Measurements from ENCODE around the gene MLC1. TPM values are rescaled to one million over a fixed set of nuclear protein-coding genes. Genes with fewer than 3 reads are reported as not detected.

MLC1 gene
- total RNA-seq, 1 donor from 2014 or later = 1.2 TPM

- peaks cover 4% of the 10 kb centered on the region for H3K9me3 Mint-ChIP-seq (ENCODE audit: unreplicated experiment)
- no peak overlapping the region for H3K27ac Mint-ChIP-seq (ENCODE audit: unreplicated experiment)
These were observed 62.9 kb downstream of the MLC1 start for GRCh38 chr22:50022171-50022819.

GRCh38 chr22:50020606-50021005 is 64.6 kb downstream of the MLC1 start:
- Mint-ChIP-seq H3K27me3 (ENCODE audit: unreplicated experiment) (peaks cover 14% of the 10 kb centered on the region), H3K36me3 (ENCODE audit: low read depth, unreplicated experiment) (no peaks in the 10 kb centered on the region), H3K4me1 (ENCODE audit: unreplicated experiment) (no peaks in the 10 kb centered on the region), H3K27ac (ENCODE audit: unreplicated experiment) (no peak overlapping the region), H3K9me3 (ENCODE audit: unreplicated experiment) (peaks cover 4% of the 10 kb centered on the region), H3K4me3 (ENCODE audit: unreplicated experiment) (no peak overlapping the region)
- no peak for TF ChIP-seq CTCF (IDR thresholded peaks at IDR 0.05; ENCODE audit: unreplicated experiment)
- no peak for DNase-seq (ENCODE audit: low spot score)

More at GRCh38 chr22:50022171-50022819, 62.9 kb downstream of the MLC1 start:
- H3K4me1 Mint-ChIP-seq (ENCODE audit: unreplicated experiment) = no peaks in the 10 kb centered on the region
- no peak overlapping the region for H3K4me3 Mint-ChIP-seq (ENCODE audit: unreplicated experiment)
- TF ChIP-seq CTCF (IDR thresholded peaks at IDR 0.05; ENCODE audit: unreplicated experiment) = no peak
- DNase-seq (ENCODE audit: low spot score) = no peak
- no peaks in the 10 kb centered on the region for H3K36me3 Mint-ChIP-seq (ENCODE audit: low read depth, unreplicated experiment)
- H3K27me3 Mint-ChIP-seq (ENCODE audit: unreplicated experiment) = peaks cover 14% of the 10 kb centered on the region

- peaks cover 4% of the 10 kb centered on the region for H3K9me3 Mint-ChIP-seq (ENCODE audit: unreplicated experiment)
- no peak overlapping the region for H3K4me3 Mint-ChIP-seq (ENCODE audit: unreplicated experiment)
- no peak overlapping the region for H3K27ac Mint-ChIP-seq (ENCODE audit: unreplicated experiment)
- no peak for TF ChIP-seq CTCF (IDR thresholded peaks at IDR 0.05; ENCODE audit: unreplicated experiment)
- peaks cover 11% of the 10 kb centered on the region for H3K27me3 Mint-ChIP-seq (ENCODE audit: unreplicated experiment)
- no peak for DNase-seq (ENCODE audit: low spot score)
- no peaks in the 10 kb centered on the region for H3K36me3 Mint-ChIP-seq (ENCODE audit: low read depth, unreplicated experiment)
- no peaks in the 10 kb centered on the region for H3K4me1 Mint-ChIP-seq (ENCODE audit: unreplicated experiment)
These were observed 65.9 kb downstream of the MLC1 start for GRCh38 chr22:50019316-50019715.

GRCh38 chr22:50018608-50019285 is 66.5 kb downstream of the MLC1 start:
- H3K4me3 Mint-ChIP-seq (ENCODE audit: unreplicated experiment) = no peak overlapping the region
- H3K9me3 Mint-ChIP-seq (ENCODE audit: unreplicated experiment) = peaks cover 4% of the 10 kb centered on the region
- H3K27me3 Mint-ChIP-seq (ENCODE audit: unreplicated experiment) = peaks cover 11% of the 10 kb centered on the region
- no peak for DNase-seq (ENCODE audit: low spot score)
- no peaks in the 10 kb centered on the region for H3K4me1 Mint-ChIP-seq (ENCODE audit: unreplicated experiment)
- H3K27ac Mint-ChIP-seq (ENCODE audit: unreplicated experiment) = no peak overlapping the region
- TF ChIP-seq CTCF (IDR thresholded peaks at IDR 0.05; ENCODE audit: unreplicated experiment) = no peak
- no peaks in the 10 kb centered on the region for H3K36me3 Mint-ChIP-seq (ENCODE audit: low read depth, unreplicated experiment)

- H3K36me3 Mint-ChIP-seq (ENCODE audit: low read depth, unreplicated experiment) = no peaks in the 10 kb centered on the region
- H3K9me3 Mint-ChIP-seq (ENCODE audit: unreplicated experiment) = peaks cover 4% of the 10 kb centered on the region
- H3K4me3 Mint-ChIP-seq (ENCODE audit: unreplicated experiment) = no peak overlapping the region
- no peak for TF ChIP-seq CTCF (IDR thresholded peaks at IDR 0.05; ENCODE audit: unreplicated experiment)
- H3K27ac Mint-ChIP-seq (ENCODE audit: unreplicated experiment) = no peak overlapping the region
- no peaks in the 10 kb centered on the region for H3K4me1 Mint-ChIP-seq (ENCODE audit: unreplicated experiment)
- H3K27me3 Mint-ChIP-seq (ENCODE audit: unreplicated experiment) = peaks cover 14% of the 10 kb centered on the region
- DNase-seq (ENCODE audit: low spot score) = no peak
These were observed 67.5 kb downstream of the MLC1 start for GRCh38 chr22:50017701-50018224.

Data from endothelial cell (in vitro differentiated cells).